Posterior vena cava (tissue), 2 donors: Measurements from ENCODE around the gene TMEM256. TPM values are rescaled to one million over a fixed set of nuclear protein-coding genes. Genes with fewer than 3 reads are reported as not detected.

ENCODE experiments used
- DNase-seq: peaks from one replicate; pipeline ENCODE4 v3.0.0-alpha.2; 2020; ENCODE audit warnings: low spot score
- intact Hi-C, 2 donors: fragments of 100-400 bp; cut with DNase I; formaldehyde crosslinking; loops; one replicate each; pipeline versions ENCODE4 v1.14.1 to v1.14.2; 2022 to 2023
- total RNA-seq, 2 donors: library from RNA; stranded (reverse); fragmentation: NEBNext Ultra II Directional; extraction: Animal tissue kit (Norgen Biotek cat#: 25700); gene quantifications; one replicate each; pipeline ENCODE4 v1.2.1, GENCODE V29; 2021
- donor health status: DM: yes; HTN: yes; CAD: no.
- donor health status: DM: yes; HTN: yes; CAD: no.

Gene TMEM256
- total RNA-seq, 2 donors from 2014 or later = 39.3 to 65.5 TPM

DNA sequence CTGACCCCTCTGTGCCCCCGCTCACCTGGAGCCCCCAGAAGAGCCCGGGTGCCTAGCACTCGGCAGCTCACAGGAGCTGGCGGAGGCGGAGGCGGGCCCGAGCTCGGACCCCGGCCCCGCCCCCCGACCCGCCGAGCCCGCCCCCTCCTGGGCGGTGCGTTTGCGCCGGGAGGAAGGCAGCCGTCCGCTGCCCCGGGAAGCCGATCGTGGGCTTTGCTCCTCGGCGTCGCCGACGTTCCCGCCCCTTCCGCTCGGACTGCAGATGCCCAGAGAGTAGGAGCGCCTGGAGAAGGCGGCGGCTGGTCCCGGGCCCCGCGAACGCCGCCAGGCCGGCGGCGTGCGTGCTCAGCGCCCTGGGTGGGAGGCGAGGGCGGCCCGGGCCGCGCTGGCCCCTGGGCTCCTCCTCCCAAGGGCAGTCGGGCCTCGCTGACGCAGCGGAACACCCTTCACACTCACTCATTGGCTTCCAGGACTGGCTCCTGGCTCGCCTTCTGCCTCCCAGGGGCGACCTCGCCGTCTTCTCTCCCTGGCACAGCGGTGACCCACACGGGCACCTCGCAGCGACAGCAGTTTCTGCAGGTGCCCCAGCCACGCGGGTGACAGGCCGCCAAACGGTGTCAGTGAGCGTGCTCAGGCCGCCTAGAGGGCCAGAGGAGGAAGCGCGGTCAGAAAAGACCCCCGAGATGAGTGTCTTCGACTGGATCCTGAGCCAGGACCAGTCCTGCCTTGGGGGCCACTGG lies 9.3 kb downstream of the TMEM256 start, which contains the start of gene PLSCR3:
TSS of gene PLSCR3 (minus strand) at position 74 of the 740 bp plus-strand sequence. CDS start 415 bp downstream, outside the sequence.
- DNase-seq = peak; percentile 96
- intact Hi-C loops = loop anchor here in 1 of 2 donors (5.0 kb wide), 1 partner anchor 908 kb away; no protein-coding TSS in a partner anchor

GRCh38 chr17:7393613-7394451 lies 10.1 kb downstream of the TMEM256 start:
- intact Hi-C loops = no loop called here

GRCh38 chr17:7392696-7393612 lies 10.9 kb downstream of the TMEM256 start:
- no peak for DNase-seq
- intact Hi-C loops = no loop called here

More at GRCh38 chr17:7393613-7394451, 10.1 kb downstream of the TMEM256 start:
- DNase-seq = no peak

DNA sequence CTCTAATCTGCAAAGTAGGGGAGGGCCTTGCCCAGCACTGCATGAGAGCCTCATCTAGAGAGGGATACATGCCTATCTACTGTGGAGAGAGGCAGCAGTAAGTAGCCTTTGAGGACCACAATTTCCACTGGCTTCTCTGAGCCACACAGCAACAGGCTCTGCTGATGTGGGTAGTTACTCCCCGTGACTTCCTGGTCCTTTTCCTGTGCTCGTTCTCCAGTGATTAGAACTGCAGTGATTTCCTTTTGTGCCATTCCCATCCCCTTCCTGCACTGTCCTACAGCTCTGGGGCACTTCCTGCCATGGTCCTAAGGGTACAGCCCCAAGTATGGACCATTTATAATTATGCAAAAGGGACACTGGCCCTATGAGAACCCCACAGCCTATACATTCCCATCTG lies 12.6 kb downstream of the TMEM256 start:
- intact Hi-C loops = no loop called here

DNA sequence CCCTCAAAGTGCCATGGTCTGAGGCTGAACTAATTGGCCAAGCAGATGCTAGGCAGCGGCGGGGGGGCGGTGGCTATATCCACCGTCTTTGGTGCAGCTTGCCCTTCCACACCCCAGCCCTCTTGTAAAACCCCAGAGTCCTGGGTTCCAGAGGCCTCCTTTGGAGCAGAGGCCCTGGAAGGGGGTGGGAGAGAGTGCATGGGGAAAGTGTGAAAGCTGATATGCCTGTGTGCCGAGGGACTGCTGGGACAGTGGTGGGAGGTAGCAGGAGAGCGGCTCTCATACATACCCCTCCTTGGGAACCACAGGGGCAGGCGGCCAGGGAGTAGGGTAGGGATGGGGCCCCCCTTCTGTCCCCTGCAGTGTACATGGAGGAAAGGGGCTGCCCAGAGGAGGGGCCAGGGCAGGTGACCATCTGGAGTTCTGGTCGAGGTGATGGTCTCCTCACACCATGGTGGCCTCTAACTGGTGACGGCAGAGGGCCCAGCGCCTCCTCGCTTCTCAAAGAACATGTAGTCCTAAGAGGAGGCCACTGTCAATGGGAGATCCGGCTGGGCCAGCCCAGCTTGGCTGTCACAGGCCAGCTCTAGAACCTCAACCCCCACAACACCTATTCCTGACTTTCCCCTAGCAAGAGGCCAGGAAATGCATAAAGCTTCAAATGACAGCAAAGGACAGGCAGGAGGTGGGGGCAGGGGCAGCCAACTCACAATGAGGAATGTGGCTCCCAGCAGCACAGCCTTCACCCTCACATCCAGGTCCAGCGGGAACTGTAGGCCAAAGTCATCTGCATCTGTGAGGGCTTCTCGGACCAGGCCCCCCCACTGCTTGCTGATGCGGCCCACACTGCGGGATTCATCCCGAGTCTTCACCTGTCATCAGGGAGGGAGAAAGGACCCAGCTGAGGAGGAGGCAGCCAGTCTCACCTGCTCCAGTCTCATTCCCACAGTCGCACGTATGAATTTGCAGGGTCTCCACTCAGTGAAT lies 13.7 kb downstream of the TMEM256 start:
- DNase-seq = no peak
- intact Hi-C loops = loop anchor here in 1 of 2 donors (1.0 kb wide), 1 partner anchor 12 kb away; no protein-coding TSS in a partner anchor

More for the DNA sequence above, 12.6 kb downstream of the TMEM256 start:
- DNase-seq = no peak

DNA sequence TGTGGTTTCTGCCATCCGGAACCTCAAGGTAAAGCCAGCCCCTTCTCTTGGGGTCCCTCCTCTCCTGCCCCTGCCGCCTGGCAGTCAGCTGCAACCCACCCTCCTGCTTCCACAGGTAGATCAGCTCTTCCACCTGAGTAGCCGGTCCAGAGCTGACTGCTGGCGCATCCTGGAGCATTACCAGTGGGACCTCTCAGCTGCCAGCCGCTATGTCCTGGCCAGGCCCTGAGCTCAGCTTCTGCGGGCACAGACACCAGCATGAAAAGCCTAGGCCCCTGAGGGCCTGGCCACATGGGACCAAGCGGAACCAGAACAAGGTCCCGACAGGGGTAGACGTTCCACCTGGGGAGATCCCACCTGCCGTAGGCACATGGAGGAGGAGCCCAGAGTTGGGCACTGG lies 15.0 kb downstream of the TMEM256 start:
- DNase-seq = no peak
- intact Hi-C loops = loop anchor here in 1 of 2 donors (1.0 kb wide), 1 partner anchor 11 kb away; no protein-coding TSS in a partner anchor

GRCh38 chr17:7384489-7385081 lies 19.3 kb downstream of the TMEM256 start:
- intact Hi-C loops = no loop called here
- no peak for DNase-seq

GRCh38 chr17:7383742-7384488 lies 20.0 kb downstream of the TMEM256 start:
- intact Hi-C loops = no loop called here
- no peak for DNase-seq

DNA sequence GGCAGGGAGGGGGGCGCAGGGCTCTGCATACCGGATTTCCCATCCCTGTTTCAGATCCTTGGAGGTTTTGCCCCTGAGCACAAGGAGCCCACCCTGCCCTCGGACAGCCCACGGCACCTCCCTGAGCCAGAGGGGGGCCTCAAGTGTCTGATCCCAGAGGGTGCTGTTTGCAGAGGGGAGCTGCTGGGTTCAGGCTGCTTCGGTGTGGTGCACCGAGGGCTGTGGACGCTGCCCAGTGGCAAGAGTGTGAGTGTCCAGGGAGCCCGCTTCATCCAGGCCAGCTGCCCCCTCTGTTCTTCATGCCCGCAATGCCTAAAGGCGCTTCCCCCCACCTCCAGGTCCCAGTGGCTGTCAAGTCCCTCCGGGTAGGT lies 20.5 kb downstream of the TMEM256 start:
- DNase-seq = no peak
- intact Hi-C loops = no loop called here

GRCh38 chr17:7382901-7383300 lies 21.0 kb downstream of the TMEM256 start:
- no peak for DNase-seq
- intact Hi-C loops = no loop called here

DNA sequence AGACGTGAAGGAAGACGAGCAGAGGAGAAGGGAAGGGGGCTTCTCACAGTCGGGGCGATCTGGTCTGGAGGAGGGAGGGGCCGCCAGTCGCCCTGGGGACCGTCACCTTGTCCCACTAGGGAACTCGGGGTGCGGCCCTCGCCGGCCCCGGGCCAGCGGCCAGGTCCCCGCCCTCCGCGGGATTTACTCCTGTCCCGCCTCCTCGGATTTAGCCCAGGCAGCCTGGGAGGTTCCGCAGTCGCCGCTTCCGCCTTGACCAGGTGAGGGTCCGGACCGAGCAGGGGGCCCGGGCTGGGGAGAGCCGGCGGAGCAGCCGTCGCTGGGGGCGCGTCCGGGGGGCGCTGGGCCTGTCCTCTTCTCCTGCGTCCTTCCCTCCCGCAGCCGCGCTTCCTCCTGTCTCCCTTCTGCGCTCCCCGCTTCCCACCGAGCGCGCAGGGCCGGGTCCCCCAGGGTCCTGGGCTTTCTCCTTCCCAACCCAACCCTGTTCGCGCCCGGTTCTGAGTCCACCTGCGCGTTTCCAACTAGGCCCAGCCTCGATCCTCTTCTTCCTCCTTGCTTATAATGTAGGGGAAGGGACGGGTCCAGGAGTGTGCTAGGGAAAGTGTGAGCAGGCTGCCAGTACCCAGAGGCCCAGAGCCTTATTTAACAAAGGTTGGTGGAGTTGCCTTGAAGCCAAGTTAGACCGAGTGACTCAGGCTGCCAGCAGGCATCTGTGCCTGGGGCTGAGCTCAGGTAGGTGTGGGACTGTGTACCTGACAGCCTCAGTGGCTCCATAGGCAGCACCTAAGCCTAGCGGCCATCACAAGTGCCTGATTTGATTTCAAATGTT lies 22.8 kb downstream of the TMEM256 start, which contains the start of gene TNK1:
TSS of gene TNK1 (plus strand) at position 235 of the 829 bp plus-strand sequence. CDS start 1,838 bp downstream, outside the sequence.
- intact Hi-C loops = no loop called here
- DNase-seq = no peak

DNA sequence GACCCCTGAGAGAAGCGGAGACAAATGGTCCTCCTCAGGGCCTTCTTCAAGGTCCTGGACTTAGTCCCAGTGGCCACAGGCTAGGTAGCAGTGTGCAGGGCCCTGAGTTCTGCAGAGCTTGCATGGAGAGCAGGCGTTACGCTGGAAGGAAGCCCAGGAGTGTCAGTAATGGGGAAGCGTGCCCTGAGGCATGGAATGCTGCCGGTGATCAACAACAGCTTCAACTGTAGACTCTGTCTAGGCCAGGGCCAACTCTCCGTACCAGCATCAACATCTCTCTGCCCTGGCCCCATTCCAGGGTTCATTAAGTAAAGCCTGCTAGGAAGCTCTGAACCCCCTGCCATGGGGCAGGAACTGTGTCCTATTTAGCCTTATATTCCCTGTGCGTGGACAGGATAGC lies 23.6 kb downstream of the TMEM256 start:
- intact Hi-C loops = no loop called here
- no peak for DNase-seq

- intact Hi-C loops = no loop called here
- no peak for DNase-seq
Observed at GRCh38 chr17:7379134-7379533, 24.8 kb downstream of the TMEM256 start.

GRCh38 chr17:7374353-7374752 lies 29.5 kb downstream of the TMEM256 start:
- DNase-seq = no peak
- intact Hi-C loops = no loop called here

DNA sequence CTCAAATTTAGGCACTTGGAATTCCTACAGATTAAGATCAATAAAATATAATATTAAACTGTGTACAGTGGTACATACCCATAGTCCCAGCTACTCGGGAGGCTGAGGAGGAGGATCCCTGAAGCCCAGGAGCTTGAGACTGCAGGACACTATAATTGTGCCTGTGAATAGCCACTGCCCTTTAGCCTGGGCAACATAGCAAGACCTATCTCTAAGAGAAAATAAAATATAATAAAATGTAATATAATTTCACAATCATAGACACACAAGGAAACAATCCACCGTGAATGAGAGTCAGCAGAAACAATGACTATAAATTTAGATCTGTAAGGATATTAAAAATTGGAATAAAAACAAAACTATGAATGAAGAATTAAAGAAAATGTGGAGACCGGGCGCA lies 33.0 kb downstream of the TMEM256 start:
- intact Hi-C loops = no loop called here
- no peak for DNase-seq

DNA sequence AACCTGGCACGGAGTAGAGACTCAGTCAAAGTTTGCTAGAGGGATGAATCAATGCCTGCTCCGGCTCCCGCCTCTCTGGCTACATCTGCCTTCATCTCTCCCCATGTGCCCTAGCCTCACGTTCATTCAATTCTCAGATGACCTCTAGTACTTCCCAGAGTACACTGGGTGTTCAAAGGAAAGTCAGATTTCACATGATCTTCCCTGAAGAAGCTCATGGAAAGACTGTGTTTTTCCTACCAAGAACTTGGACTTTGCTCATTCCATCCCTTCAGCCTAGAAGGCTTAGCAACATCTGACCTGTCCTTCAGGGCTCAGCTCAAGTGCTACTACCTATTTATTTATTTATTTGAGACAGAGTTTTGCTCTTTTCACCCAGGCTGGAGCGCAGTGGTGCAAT lies 34.1 kb downstream of the TMEM256 start:
- intact Hi-C loops = no loop called here
- DNase-seq = no peak
